ENCODE results near the gene PPP1CA.

The PPP1CA gene

GRCh38 chr11:67379061-67380058 lies 22.3 kb downstream of the PPP1CA start:
- no peak for DNase-seq

GRCh38 chr11:67378544-67378943 lies 23.1 kb downstream of the PPP1CA start:
- no peak for DNase-seq

DNA sequence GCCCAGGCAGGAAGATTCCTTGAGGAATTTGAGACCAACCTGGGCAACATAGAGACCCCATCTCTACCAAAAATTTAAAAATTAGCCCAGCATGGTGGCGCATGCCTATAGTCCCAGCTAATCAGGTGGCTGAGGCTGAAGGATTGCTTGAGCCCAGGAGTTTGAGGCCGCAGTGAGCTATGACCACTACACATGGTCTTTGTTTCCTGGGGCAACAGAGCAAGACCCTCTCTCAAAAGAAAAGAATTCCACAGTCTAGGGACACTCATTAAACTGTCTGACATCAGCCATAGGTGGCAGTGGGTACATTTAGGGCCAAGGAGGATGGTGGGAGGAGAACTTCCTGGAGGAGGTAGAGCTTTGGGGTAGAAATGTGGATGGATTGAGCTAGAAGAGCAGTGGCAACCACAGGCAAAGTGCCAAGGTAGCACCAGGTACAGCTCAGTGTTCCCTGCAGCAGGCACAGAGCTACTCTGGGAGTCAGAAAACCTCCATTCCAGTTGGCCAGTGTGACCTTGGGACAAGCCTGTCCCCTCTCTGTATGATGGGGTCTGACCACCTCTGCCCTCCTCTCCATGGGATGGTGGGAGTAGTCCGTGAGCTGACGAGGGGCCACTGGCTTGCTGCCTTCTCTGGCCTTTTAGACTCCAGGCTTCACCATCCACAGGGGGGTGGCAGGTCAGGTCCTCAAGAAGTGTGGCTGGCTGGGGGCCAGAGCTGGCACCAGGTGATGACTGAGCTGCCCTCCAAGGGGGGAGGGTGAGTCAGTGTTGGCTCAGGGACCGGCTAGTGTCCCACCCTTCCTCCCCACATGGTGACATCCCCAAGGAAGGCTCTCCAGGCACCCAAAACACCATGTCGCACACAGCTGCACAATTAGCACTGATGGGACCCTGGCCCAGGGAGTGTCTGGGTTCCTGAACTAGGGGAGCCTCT lies 24.5 kb downstream of the PPP1CA start:
- no peak for DNase-seq

DNA sequence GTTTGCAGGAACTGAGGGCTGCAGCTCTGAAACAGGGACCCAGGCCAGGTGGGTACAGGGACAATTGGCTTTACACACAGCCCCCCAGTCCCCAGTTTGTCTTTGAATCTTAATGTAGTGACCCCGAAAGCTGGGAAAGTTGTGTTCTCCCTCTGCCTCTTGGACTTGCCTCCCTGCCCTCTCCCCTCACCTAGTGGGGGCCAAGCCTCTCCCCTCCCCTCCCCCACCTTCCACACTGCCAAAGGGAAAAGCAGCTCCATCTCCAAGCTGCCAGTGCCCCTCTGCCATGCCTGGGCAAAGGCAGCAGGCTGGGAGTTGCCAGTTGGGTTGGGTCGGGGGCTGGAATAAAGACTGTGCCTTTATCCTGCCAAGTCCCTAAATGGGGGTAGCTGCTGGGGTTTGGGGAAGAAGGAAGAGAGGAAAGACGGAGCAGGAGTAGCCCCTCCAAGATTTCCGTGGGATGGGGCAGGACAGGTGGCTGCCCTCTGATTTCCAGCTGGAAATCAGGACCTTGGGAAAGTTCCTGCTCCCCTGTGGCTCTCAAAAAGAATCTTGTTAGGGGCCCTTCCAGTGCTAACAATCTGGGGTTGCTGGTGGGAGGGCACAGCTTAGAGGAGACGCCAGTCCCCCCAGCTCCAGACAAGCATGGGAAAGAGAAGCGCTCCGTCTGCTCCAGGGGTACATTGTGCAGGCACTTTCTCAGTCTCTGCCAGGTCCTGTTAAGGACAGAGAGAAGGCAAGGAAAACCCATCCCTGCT lies 25.4 kb downstream of the PPP1CA start:
- no peak for DNase-seq

DNA sequence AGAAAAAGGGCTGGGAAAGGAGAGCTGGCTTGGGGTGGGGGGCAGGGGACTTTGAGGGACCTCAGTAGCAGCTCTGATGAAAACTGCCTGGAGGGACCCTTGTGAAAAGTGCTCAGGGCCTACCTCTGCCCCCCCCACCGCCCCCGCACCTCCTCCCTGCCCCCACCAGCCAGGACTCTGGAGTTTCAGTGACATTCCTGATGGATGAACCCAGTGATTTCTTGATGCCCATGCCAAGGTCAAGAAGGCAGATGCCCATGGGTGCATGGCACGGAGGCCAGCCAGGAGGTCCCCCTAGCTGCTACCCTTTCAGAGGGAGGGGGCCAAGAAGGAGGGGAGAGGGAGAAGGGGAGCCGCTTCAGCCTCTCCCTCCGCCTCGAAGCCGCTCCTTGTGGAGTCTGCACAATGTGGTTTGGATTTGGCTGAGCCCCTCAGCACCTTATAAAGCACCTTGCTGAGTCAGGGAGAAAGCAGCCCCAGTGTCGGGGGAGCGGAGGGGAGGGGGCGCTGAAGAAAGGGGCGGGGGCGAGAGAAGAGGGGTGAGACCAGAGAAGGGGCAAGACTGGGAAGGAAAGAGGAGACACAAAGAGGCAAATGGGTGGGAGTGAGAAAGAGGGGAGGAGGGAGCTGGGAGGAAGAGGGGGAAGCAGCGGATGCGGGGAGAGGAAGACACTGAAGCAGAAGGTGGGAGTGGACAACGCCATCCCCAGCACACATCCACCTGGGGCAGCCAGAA lies 26.2 kb downstream of the PPP1CA start:
- DNase-seq = no peak

GRCh38 chr11:67374571-67375281 lies 26.9 kb downstream of the PPP1CA start:
- DNase-seq = no peak

GRCh38 chr11:67373648-67374570 lies 27.7 kb downstream of the PPP1CA start:
- peak; percentile 76 for DNase-seq

- no peak for DNase-seq
Observed at GRCh38 chr11:67372993-67373647, 28.5 kb downstream of the PPP1CA start, which contains the start of gene CLCF1. TSS of gene CLCF1 (minus strand) at chr11:67373598. CDS start at chr11:67373539, 59 bp downstream.

GRCh38 chr11:67372321-67372992 lies 29.2 kb downstream of the PPP1CA start:
- no peak for DNase-seq

GRCh38 chr11:67371911-67372320 lies 29.7 kb downstream of the PPP1CA start:
- no peak for DNase-seq

DNA sequence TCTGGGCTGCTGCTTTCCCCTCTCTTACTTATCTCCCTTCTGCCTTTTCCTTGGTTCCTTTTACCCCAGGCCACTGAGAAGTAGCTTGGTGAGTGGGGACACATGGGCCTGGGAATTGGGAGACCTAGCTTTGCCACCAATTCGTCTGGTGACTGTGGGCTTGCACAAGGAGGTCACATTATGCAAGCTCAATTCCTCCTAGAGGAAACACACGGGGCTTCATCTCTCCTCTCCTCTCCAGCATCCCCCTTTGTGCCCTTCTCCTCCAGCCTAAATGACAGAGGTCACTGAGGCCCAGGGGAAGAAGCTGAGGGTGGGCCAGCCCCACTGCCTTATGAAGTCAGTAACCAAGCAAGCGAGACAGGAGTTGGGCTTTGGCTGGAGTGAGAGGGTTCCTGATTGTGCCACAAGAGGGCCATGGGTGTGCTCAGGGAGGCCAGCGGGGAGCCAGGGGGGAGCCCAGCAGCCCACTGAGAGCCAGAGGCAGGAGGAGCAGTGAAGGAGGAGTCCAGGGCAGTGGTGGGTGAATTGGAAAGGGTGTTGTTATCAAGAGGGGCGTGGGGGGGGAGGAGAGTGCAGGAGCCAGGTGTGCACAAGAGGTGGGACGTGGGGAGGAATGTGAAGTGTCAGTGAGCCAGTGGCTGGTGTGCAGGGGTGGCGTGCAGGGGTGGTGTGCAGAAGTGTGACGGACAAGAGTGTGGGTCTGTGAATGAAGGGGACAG lies 30.3 kb downstream of the PPP1CA start:
- DNase-seq = no peak

DNA sequence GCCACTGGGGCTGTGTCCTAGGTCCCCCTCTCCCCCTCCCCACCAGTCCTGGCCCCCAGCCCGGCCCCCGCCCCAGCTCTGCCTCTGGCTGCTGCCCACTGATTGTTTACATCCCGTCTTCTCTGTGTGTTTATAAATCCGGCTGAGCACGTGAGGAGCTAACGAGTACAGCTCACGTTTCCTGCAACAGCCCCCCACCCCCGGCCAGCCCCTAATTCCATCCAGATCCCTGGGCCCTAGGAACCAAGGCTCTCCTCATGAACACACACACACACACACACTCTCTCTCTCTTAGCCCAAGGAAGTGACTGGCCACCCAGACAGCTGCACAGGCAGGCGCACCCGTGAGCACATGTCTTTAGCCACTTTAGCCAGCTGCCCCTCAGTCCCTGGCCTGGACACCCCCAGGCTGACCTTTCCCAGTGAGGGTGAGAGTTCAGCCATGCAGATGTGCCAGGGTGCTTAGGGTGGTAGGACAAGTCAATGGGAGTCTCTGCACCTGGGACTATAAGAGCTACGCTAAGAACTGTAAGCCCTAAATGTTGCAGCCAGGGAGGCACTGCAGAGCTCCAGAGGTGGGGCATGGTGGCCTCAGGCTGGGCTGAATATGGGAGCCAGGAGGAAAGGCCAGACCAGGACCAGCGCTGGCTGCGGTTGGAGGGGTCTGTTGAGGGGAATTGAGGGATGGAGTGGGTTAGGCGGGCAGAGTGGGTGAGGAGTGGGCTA lies 31.1 kb downstream of the PPP1CA start:
- DNase-seq = no peak

DNA sequence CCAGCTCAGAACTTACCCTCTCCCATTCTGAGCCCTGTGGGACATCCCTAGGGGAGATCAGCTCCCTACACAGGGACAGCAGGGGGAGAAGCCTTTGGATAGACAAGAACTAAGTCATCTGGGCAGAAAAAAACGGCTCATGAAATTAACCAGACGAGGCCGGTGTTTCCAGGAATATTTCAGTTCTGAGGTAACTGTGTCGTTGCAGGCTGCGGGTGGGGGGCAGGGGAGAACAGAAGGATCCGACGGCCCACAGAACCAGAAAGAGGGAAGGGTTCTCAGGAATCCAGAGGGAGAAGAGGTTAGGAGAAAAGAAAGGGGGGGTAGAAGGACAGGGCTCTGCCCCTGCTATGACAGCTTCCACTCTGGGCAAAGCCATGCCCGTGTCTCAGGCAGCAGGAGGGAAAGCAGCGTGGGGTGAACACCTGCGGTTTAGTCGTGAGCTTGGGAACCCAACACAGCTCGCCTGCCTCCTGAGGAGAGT lies 31.8 kb downstream of the PPP1CA start:
- DNase-seq = no peak

DNA sequence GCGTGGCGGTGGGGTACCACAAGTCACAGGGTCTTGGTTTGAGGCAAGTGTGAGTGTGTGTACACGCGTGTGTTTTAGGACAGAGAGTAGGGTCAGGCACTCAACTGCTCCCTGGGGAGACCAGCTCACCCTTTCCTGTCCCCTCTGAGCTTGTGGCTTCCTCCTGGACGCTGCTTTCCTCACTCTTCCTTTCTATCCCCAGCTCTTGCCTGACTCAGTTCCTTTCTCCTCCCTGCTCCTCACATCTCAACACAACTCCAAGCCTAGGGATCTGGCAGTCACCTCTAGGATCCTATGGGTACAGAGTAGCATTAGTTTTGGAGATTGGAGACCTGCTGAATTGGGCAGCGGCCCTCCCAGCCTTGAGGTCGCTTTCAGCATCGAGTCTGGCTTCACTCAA lies 32.4 kb downstream of the PPP1CA start:
- DNase-seq = no peak

GRCh38 chr11:67368621-67369020 lies 33.0 kb downstream of the PPP1CA start:
- DNase-seq = no peak

GRCh38 chr11:67367761-67368227 lies 33.9 kb downstream of the PPP1CA start:
- DNase-seq = no peak
